GM06990 (cell line): ENCODE measurements around the gene CLTA.

ENCODE experiments used
- DNase-seq: peaks from one replicate; pipeline ENCODE4 v3.0.0-alpha.2; 2011; ENCODE audit not compliant: insufficient read length; ENCODE audit errors: extremely low read depth
- H3K27me3 ChIP-seq: replicated peaks from 2 replicates; pipeline ENCODE4 v1.6.0; 2011; ENCODE audit warnings: low read length; ENCODE audit not compliant: control insufficient read depth, insufficient read depth
- H3K36me3 ChIP-seq: 2 replicates; pipeline ENCODE4 v1.5.1; 2011; ENCODE audit warnings: low read length; ENCODE audit not compliant: control insufficient read depth, insufficient read depth
- H3K4me3 ChIP-seq: replicated peaks from 2 replicates; pipeline ENCODE4 v1.5.1; 2011; ENCODE audit warnings: low read depth, mild to moderate bottlenecking, control low read depth, low read length
- TF ChIP-seq, protein P1 (sequence below): IDR thresholded peaks from 2 replicates; pipeline ENCODE4 v1.5.1; 2011; ENCODE audit warnings: low read length, control low read depth, mild to moderate bottlenecking, inconsistent platforms; ENCODE audit not compliant: insufficient read depth, poor library complexity, severe bottlenecking

CLTA gene

DNA sequence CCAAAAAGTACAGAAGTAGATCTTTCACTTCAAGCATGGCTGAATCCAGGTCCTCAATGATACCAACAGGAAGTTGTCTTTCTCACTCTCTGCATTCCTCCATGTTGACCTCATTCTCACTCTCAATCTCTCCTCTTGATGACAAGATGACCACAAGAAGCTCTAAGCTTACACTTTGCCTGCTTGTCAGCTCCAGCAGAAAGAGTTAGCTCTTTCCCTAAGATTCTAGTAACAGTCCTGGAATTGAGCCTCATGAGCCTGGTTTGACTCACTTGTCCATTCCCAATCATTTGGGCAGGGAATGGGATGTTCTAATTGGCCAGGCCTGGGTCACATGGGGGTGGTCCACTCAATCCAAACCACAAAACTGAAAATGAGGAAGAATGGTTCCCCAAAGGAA lies 3.3 kb upstream of the CLTA start:
- H3K36me3 ChIP-seq = no peaks in the 10 kb centered on the region; the same call in 1 of the 2 replicates
- H3K4me3 ChIP-seq = no peak overlapping the region
- peak; percentile 36 for DNase-seq
- no peaks in the 10 kb centered on the region for H3K27me3 ChIP-seq
- TF ChIP-seq, protein P1, sequence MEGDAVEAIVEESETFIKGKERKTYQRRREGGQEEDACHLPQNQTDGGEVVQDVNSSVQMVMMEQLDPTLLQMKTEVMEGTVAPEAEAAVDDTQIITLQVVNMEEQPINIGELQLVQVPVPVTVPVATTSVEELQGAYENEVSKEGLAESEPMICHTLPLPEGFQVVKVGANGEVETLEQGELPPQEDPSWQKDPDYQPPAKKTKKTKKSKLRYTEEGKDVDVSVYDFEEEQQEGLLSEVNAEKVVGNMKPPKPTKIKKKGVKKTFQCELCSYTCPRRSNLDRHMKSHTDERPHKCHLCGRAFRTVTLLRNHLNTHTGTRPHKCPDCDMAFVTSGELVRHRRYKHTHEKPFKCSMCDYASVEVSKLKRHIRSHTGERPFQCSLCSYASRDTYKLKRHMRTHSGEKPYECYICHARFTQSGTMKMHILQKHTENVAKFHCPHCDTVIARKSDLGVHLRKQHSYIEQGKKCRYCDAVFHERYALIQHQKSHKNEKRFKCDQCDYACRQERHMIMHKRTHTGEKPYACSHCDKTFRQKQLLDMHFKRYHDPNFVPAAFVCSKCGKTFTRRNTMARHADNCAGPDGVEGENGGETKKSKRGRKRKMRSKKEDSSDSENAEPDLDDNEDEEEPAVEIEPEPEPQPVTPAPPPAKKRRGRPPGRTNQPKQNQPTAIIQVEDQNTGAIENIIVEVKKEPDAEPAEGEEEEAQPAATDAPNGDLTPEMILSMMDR = no peak

DNA sequence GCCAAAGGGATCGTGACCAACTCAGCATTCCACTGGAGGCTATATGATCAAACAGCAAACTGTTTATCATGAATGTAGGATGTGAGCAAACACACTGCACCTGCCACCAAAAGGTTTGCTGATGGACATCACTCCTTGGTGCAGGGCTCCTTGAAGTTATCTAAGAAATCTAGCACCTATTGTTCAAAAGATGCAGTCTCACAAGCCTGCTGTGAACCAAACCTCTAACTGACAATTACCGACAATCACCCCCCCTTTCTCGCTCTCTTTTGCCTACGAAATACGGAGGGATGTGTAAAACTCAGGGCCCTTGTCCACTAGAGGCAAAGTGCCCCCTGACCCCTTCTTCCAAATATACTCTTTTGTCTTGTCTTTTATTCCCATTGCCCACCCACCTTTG lies 2.5 kb upstream of the CLTA start:
- Histone ChIP-seq H3K27me3 (no peaks in the 10 kb centered on the region), H3K36me3 (no peaks in the 10 kb centered on the region; the same call in 1 of the 2 replicates), H3K4me3 (no peak overlapping the region)
- TF ChIP-seq, protein P1 = no peak
- DNase-seq = no peak

DNA sequence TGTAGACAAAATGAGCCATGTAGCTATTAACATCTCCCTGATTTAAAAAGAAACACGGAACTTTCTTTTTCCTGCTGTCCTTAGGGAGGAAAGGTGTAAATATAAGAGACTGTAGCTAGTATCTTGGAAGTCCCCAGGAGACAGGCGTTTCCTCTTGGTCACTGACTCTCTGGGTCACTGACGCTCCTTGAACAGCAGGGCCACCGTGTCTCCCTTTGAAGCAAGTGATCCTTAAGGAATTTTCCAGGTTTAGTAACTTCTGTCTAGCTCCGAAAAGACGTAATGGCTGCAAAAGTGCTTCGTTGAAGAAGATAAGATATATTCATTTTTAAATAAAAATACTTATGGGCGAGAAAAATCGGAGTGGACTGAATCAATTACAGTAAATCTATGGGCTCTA lies 745 bp upstream of the CLTA start:
- TF ChIP-seq, protein P1 = no peak
- H3K27me3 ChIP-seq = no peaks in the 10 kb centered on the region
- DNase-seq = no peak
- H3K36me3 ChIP-seq = peaks cover 2% of the 10 kb centered on the region; the same call in 1 of the 2 replicates
- peak overlapping the region; percentile 97 for H3K4me3 ChIP-seq

DNA sequence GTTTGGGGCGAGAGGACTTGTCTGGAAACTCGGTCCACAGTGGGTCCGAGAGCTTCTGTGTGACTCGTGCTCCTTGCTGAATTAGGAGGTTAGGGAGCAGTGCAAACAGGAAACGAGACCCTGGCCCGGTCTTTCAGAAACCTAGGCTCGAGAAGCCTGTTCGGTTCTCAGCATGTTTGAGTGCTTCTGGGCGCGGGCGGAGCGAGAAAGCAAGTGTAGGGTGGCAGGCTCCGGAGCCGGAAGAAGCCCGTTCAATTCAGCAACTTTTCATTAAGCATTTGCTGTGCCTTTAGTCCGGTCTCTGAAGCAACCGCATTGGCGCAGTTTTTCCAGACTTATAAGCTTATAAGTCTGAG lies 547 bp downstream of the CLTA start:
- Histone ChIP-seq H3K4me3 (peak overlapping the region; percentile 97), H3K36me3 (peaks cover 2% of the 10 kb centered on the region; the same call in 1 of the 2 replicates), H3K27me3 (no peaks in the 10 kb centered on the region)
- TF ChIP-seq, protein P1 = no peak
- DNase-seq = no peak

- H3K36me3 ChIP-seq = peaks cover 2% of the 10 kb centered on the region; the same call in 1 of the 2 replicates
- TF ChIP-seq, protein P1 = no peak
- DNase-seq = no peak
- H3K4me3 ChIP-seq = peak overlapping the region; percentile 97
- no peaks in the 10 kb centered on the region for H3K27me3 ChIP-seq
Measured at GRCh38 chr9:36191686-36192085, 965 bp downstream of the CLTA start.

- DNase-seq = no peak
- peak overlapping the region; percentile 97 for H3K4me3 ChIP-seq
Measured at GRCh38 chr9:36192196-36192595, 1.5 kb downstream of the CLTA start.

More at GRCh38 chr9:36192196-36192595, 1.5 kb downstream of the CLTA start:
- Histone ChIP-seq H3K36me3 (peaks cover 2% of the 10 kb centered on the region; the same call in 1 of the 2 replicates), H3K27me3 (no peaks in the 10 kb centered on the region)
- TF ChIP-seq, protein P1 = no peak
